Cardiac fibroblast (primary cell): ENCODE results near the gene ERG.
A peak's percentile ranks its signal among the peaks of the same experiment; 100 is the strongest.

Source experiments
- DNase-seq, 2 donors: peaks; one replicate each; pipeline versions ENCODE4 v3.0.0 to v3.0.0-alpha.2; 2010; ENCODE audit warnings: low read depth in 2 of 2
- H3K4me3 ChIP-seq, 2 donors: replicated peaks in 1 of 2; 1 replicate in 1 of 2; 2 replicates in 1 of 2; pipeline ENCODE4 v1.5.1; 2011; ENCODE audit warnings: low read depth in 2 of 2, low read length in 2 of 2, mild to moderate bottlenecking in 2 of 2, moderate library complexity in 1 of 2
- TF ChIP-seq, protein P1 (sequence below): IDR thresholded peaks from one replicate; pipeline ENCODE4 v1.5.1; 2011; ENCODE audit warnings: low read depth, mild to moderate bottlenecking, low read length, inconsistent platforms

The ERG gene

GRCh38 chr21:38531591-38531990 is 33.3 kb upstream of the ERG start:
- TF ChIP-seq, protein P1, sequence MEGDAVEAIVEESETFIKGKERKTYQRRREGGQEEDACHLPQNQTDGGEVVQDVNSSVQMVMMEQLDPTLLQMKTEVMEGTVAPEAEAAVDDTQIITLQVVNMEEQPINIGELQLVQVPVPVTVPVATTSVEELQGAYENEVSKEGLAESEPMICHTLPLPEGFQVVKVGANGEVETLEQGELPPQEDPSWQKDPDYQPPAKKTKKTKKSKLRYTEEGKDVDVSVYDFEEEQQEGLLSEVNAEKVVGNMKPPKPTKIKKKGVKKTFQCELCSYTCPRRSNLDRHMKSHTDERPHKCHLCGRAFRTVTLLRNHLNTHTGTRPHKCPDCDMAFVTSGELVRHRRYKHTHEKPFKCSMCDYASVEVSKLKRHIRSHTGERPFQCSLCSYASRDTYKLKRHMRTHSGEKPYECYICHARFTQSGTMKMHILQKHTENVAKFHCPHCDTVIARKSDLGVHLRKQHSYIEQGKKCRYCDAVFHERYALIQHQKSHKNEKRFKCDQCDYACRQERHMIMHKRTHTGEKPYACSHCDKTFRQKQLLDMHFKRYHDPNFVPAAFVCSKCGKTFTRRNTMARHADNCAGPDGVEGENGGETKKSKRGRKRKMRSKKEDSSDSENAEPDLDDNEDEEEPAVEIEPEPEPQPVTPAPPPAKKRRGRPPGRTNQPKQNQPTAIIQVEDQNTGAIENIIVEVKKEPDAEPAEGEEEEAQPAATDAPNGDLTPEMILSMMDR: no peak
- DNase-seq: peak; percentile 2 to 16

GRCh38 chr21:38531039-38531541 is 32.8 kb upstream of the ERG start:
- TF ChIP-seq, protein P1: no peak
- H3K4me3 ChIP-seq: no peak overlapping the region
- no peak for DNase-seq

More at GRCh38 chr21:38531591-38531990, 33.3 kb upstream of the ERG start:
- no peak overlapping the region for H3K4me3 ChIP-seq

DNA sequence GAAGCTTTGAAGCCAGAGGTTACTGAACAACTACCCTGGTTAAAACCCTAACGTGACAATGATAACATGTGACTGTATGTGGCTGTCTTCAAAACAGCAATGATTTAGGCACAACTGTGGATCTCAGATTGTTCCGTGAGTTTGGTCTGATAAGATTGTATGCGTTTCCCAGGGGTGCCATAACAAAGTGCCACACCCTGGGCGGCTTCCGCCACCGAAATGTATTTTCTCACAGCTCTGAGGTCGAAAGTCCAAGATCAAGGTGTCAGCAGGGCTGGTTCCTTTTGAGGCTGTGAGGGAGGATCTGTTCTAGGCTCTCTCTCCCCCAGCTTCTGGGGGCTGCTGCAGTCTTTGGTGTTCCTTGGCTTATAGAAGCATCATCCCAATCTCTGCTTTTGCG is 29.5 kb upstream of the ERG start:
- no peak overlapping the region for H3K4me3 ChIP-seq
- DNase-seq: no peak
- TF ChIP-seq, protein P1: no peak

GRCh38 chr21:38525454-38525853 is 27.2 kb upstream of the ERG start:
- TF ChIP-seq, protein P1: no peak
- H3K4me3 ChIP-seq: no peak overlapping the region
- DNase-seq: no peak

DNA sequence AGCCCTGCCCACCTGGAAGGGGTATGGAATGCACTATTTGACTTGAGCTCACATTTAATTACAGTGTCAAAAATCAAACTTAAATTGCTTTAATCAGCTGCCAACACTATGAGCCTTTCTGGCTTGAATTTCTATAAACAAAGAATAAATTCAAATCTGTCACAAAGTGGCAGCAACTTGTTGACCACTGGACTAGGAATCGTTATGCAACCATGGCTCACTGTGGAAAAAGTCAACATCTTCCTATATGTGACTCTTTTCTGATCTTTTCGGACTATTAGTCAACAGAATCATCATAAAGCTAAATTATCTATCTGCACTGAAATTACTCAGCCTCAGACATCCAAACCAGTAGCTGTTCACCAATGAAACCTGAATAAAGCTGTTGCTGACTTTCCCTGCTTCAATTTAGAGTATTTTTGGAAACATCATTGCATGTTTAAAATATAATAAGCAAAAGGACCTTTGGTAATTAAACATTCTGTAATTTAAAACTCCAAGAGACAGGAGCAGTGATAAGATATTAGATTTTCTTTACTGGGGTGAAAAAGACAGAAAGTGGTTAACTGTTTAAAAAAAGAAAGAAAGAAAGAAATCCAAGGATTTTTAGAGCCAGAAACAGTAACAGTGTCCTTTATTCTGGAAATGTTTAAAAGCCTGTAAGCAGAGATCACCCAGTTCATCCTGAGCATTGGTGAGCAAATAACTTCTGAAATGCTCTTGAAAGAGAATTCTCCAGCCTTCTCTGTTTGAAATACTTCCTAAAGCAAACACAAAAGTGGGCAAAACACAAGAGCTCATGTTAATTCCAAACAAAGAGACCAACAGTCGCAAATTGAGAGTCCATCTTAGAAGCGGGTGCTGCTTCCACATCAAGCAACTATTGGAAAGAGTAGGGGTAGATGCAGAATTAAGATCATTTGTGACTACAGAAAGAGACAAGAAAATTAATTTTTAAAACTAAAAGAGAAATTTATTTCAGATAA is 26.2 kb upstream of the ERG start:
- no peak overlapping the region for H3K4me3 ChIP-seq
- no peak for DNase-seq
- TF ChIP-seq, protein P1: no peak

- no peak for DNase-seq
- H3K4me3 ChIP-seq: no peak overlapping the region
- TF ChIP-seq, protein P1: no peak
These were observed 22.2 kb upstream of the ERG start for GRCh38 chr21:38520511-38520910.
